Measurements from ENCODE around the gene SRPK3.

DNA sequence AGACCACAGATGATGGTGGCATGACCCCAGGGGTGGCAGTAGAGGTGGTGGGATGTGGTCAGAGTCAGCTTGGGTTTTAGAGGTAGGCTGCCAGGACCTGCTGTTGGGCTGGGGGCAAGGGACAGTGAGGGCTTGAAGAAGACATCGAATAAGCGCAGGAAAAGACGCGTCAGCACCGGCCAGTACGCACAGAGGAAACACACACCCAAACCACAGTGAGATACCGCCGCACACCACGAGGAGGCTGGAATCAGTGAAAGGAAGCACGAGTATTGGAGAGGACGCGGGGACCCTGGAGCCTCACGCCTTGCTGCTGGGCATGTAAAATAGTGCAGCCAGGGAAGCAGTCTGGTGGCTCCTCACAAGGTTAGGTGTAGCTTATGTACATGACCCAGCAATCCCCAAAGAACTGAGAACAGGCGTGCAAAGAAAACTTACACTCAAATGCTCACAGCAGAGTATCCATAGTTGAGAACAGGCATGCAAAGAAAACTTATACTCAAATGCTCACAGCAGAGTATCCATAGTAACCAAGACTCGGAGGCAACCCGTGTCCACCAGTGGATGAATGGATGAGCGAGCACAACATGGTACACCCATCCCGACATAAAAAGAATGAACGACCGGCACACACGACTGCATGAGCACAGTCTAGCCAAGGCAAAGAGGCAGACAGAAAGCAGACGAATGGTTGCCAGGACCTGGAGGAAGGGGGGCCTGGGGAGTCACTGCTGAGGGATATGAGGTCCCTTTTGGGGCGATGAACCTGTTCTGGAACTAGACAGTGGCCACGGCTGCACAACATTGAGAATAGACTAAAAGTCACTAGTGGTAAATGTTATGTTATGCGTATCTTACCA lies 36.2 kb downstream of the SRPK3 start:
- TF ChIP-seq YY1 (IDR thresholded peaks at IDR 0.05; ENCODE audit: insufficient read depth, insufficient read length): no peak
- no peak for TF ChIP-seq ZNF274 (IDR thresholded peaks at IDR 0.05; ENCODE audit: low read depth, low read length)

All from NT2/D1 (cell line).